OCI-LY7 (cell line): ENCODE results near the gene ITGB4.

Experiments
- CTCF ChIP-seq: fragments of 200-600 bp; sonication (generic); conservative IDR thresholded peaks from 2 replicates; pipeline ENCODE4 v1.5.1; 2014; ENCODE audit warnings: mild to moderate bottlenecking, antibody characterized with exemption, low read length, moderate library complexity, mixed read lengths
- EZH2phosphoT487 ChIP-seq: fragments of 200-600 bp; sonication (generic); IDR thresholded peaks from 2 replicates; pipeline ENCODE4 v1.6.1; 2018; ENCODE audit warnings: low read depth, borderline replicate concordance, mild to moderate bottlenecking, mixed run types, antibody characterized with exemption, low read length, moderate library complexity, mixed read lengths

DNA sequence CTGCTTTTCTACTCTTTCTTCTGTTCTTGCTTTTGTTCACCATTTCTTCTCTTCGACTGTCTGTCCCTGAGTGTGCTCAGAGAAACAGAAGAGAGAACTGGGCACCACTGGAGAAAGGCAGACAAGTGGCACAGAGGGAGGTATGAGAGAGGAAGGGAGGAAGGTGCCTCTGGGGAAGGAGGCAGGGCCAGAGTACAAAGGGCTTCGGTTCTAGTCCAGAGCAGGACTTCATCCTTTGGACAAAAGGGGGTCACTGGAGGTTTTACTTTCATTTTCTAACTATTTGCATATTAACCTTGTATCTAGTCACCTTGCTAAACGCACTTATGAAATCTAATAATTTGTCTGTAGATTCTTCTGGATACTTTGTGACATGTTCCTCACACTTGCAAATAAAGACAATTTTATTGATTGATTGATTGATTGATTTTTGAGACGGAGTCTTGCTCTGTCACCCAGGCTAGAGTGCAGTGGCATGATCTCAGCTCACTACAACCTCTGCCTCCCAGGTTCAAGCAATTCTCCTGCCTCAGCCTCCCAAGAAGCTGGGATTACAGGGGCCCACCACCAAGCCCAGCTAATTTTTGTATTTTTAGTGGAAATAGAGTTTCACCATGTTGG, 13.5 kb downstream of the ITGB4 start:
- TF ChIP-seq CTCF (no peak), EZH2phosphoT487 (no peak)
